Renal pelvis (tissue), 12 donors: ENCODE data around the gene KDM4F. TPM values are rescaled to one million over a fixed set of nuclear protein-coding genes. Genes with fewer than 3 reads are reported as not detected.
"Not testable (repeated sequence)": the region's sequence is repeated elsewhere in the genome, so short reads cannot be mapped to it uniquely, and the experiment has no call there.

Source experiments
- DNase-seq: peaks from one replicate; pipeline ENCODE4 v3.0.0-alpha.2; 2013
- long read RNA-seq, 16 experiments: transcript quantifications; one replicate each; lab custom pipeline, GENCODE V29; 2026
- polyA plus RNA-seq, 3 donors: library from polyadenylated mRNA; unstranded; fragments of 120-200 nt; gene quantifications; one replicate each; pipeline ENCODE4 v1.2.1, GENCODE V29; 2013; ENCODE audit not compliant: insufficient read length in 3 of 3

The KDM4F gene
- polyA plus RNA-seq: not detected
- long read RNA-seq, donor 1: 0 reads
- long read RNA-seq, donor 2: 0 reads
- long read RNA-seq, donor 3: 0 reads
- long read RNA-seq, donor 4: 0 reads
- long read RNA-seq, donor 5: 0 reads
- long read RNA-seq, donor 6: 0 reads
- long read RNA-seq, donor 7: 0 reads
- long read RNA-seq, donor 8: 0 reads
- long read RNA-seq, donor 9: 0 reads
- long read RNA-seq, donor 10: 0 reads
- long read RNA-seq, donor 11: 0 reads
- long read RNA-seq, donor 12: 0 reads
- long read RNA-seq, donor 13: 0 reads
- long read RNA-seq, donor 14: 0 reads
- long read RNA-seq, donor 15: 0 reads
- long read RNA-seq, donor 16: 0 reads

- DNase-seq: not testable (repeated sequence)
Observed at GRCh38 chr11:95049122-95049521, at the start of gene KDM4F. KDM4F (plus strand) TSS chr11:95049422.

GRCh38 chr11:95003716-95004115, 45.5 kb upstream of the KDM4F start:
- no peak for DNase-seq

- no peak for DNase-seq
Observed at GRCh38 chr11:95005642-95006041, 43.6 kb upstream of the KDM4F start.

GRCh38 chr11:95011376-95011775, 37.8 kb upstream of the KDM4F start:
- no peak for DNase-seq

- no peak for DNase-seq
Observed at GRCh38 chr11:95014184-95014821, 34.9 kb upstream of the KDM4F start.

GRCh38 chr11:95016139-95016538, 33.1 kb upstream of the KDM4F start:
- DNase-seq: no peak

GRCh38 chr11:95021468-95021867, 27.8 kb upstream of the KDM4F start:
- DNase-seq: not testable (repeated sequence)

- no peak for DNase-seq
Observed at GRCh38 chr11:95024958-95025357, 24.3 kb upstream of the KDM4F start, which contains the start of gene KDM4E. KDM4E (plus strand) TSS chr11:95025258; CDS start chr11:95025558, 300 bp downstream.

- not testable (repeated sequence) for DNase-seq
Observed at GRCh38 chr11:95025594-95025993, 23.6 kb upstream of the KDM4F start.

GRCh38 chr11:95028357-95028756, 20.9 kb upstream of the KDM4F start:
- no peak for DNase-seq

GRCh38 chr11:95033051-95033450, 16.2 kb upstream of the KDM4F start:
- DNase-seq: no peak

- DNase-seq: no peak
Observed at GRCh38 chr11:95035316-95035715, 13.9 kb upstream of the KDM4F start.

- not testable (repeated sequence) for DNase-seq
Observed at GRCh38 chr11:95037356-95038035, 11.7 kb upstream of the KDM4F start.

GRCh38 chr11:95042239-95042638, 7.0 kb upstream of the KDM4F start:
- DNase-seq: no peak

GRCh38 chr11:95042906-95043305, 6.3 kb upstream of the KDM4F start:
- no peak for DNase-seq

- DNase-seq: no peak
Observed at GRCh38 chr11:95044010-95044409, 5.2 kb upstream of the KDM4F start.

GRCh38 chr11:95045812-95046211, 3.4 kb upstream of the KDM4F start:
- DNase-seq: no peak

GRCh38 chr11:95050595-95051202, 1.5 kb downstream of the KDM4F start:
- no peak for DNase-seq

- DNase-seq: no peak
Observed at GRCh38 chr11:95054356-95054755, 5.1 kb downstream of the KDM4F start.

GRCh38 chr11:95055283-95055897, 6.2 kb downstream of the KDM4F start:
- DNase-seq: no peak

GRCh38 chr11:95057959-95058358, 8.7 kb downstream of the KDM4F start:
- DNase-seq: no peak

GRCh38 chr11:95058621-95059020, 9.4 kb downstream of the KDM4F start:
- DNase-seq: no peak
